Lower leg skin (tissue), 4 donors: ENCODE results near the gene VPS33A. TPM values are rescaled to one million over a fixed set of nuclear protein-coding genes. Genes with fewer than 3 reads are reported as not detected.

ENCODE experiments used
- DNase-seq, 2 donors: peaks; one replicate each; pipeline ENCODE4 v3.0.0-alpha.2; 2019; ENCODE audit warnings: low spot score in 2 of 2
- H3K4me3 ChIP-seq: fragments of 200-600 bp; sonication (generic); 2 replicates; pipeline ENCODE4 v1.5.1; 2017; ENCODE audit warnings: mild to moderate bottlenecking, low read depth; ENCODE audit not compliant: poor library complexity, severe bottlenecking
- CTCF ChIP-seq, 3 donors: fragments of 450-650 bp; IDR thresholded peaks; one replicate each; pipeline ENCODE4 v1.5.1; 2016; ENCODE audit warnings: antibody characterized with exemption in 3 of 3, mild to moderate bottlenecking in 3 of 3, moderate library complexity in 2 of 3
- POLR2A ChIP-seq, 2 donors: fragments of 450-650 bp; IDR thresholded peaks; one replicate each; pipeline ENCODE4 v1.6.1; 2016 to 2017; ENCODE audit warnings: antibody characterized with exemption in 2 of 2, mild to moderate bottlenecking in 1 of 2, moderate library complexity in 1 of 2
- WGBS, 2 donors: methylation state at CpG; one replicate each; pipeline ENCODE4 v1.1.5; 2018; 5-methylcytosine and 5-hydroxymethylcytosine counted together
- intact Hi-C: fragments of 100-400 bp; cut with DNase I; formaldehyde crosslinking; loops from one replicate; pipeline ENCODE4 v1.15.0; 2023; ENCODE audit warnings: low total_unique reads
- total RNA-seq, 4 donors: library from RNA; depleted of rRNA; stranded (reverse); fragments of >200 nt; gene quantifications; one replicate each; pipeline ENCODE4 v1.1.0, GENCODE V29; 2016

Gene VPS33A
- total RNA-seq, 4 donors from 2014 or later, result 13.5 to 22.4 (median 17.3) TPM

GRCh38 chr12:122250047-122250446, 16.2 kb downstream of the VPS33A start:
- H3K4me3 ChIP-seq, result no peak overlapping the region
- DNase-seq, result no peak
- intact Hi-C loops, result no loop called here
- WGBS, 2 donors, result 94 to 96% methylated on average over 6 of the region's 6 CpGs
- TF ChIP-seq POLR2A (IDR thresholded peaks at IDR 0.05) (no peak), CTCF (IDR thresholded peaks at IDR 0.05) (no peak)

- no peak for DNase-seq
- 92 to 93% methylated on average over 1 of the region's 1 CpG for WGBS, 2 donors
- intact Hi-C loops, result no loop called here
These were observed 20.7 kb downstream of the VPS33A start for GRCh38 chr12:122245553-122245952.

GRCh38 chr12:122244565-122245371, 21.5 kb downstream of the VPS33A start:
- no peak overlapping the region for H3K4me3 ChIP-seq
- no peak for TF ChIP-seq CTCF (IDR thresholded peaks at IDR 0.05)
- no peak for TF ChIP-seq POLR2A (IDR thresholded peaks at IDR 0.05)
- intact Hi-C loops, result no loop called here
- no peak for DNase-seq
- WGBS, 2 donors, result 83% methylated on average over 11 of the region's 11 CpGs

More at GRCh38 chr12:122245553-122245952, 20.7 kb downstream of the VPS33A start:
- H3K4me3 ChIP-seq, result no peak overlapping the region
- no peak for TF ChIP-seq CTCF (IDR thresholded peaks at IDR 0.05)
- no peak for TF ChIP-seq POLR2A (IDR thresholded peaks at IDR 0.05)

- no peak for DNase-seq
- no peak for TF ChIP-seq POLR2A (IDR thresholded peaks at IDR 0.05)
- TF ChIP-seq CTCF (IDR thresholded peaks at IDR 0.05), result no peak
- no peak overlapping the region for H3K4me3 ChIP-seq
- intact Hi-C loops, result no loop called here
- WGBS, 2 donors, result 75 to 83% methylated on average over 6 of the region's 6 CpGs
These were observed 22.3 kb downstream of the VPS33A start for GRCh38 chr12:122243965-122244364.

GRCh38 chr12:122238861-122239260, 27.4 kb downstream of the VPS33A start:
- intact Hi-C loops, result no loop called here
- 88 to 92% methylated on average over 5 of the region's 5 CpGs for WGBS, 2 donors
- no peak for TF ChIP-seq POLR2A (IDR thresholded peaks at IDR 0.05)
- TF ChIP-seq CTCF (IDR thresholded peaks at IDR 0.05), result no peak
- no peak for DNase-seq
- H3K4me3 ChIP-seq, result no peak overlapping the region
